H9 (cell line): ENCODE data around the gene TMEM135. TPM values are rescaled to one million over a fixed set of nuclear protein-coding genes. Genes with fewer than 3 reads are reported as not detected.
A peak's percentile ranks its signal among the peaks of the same experiment; 100 is the strongest.

Experiments used
- DNase-seq: peaks from one replicate; pipeline ENCODE4 v3.0.0-alpha.2; 2017
- H2AFZ ChIP-seq: one replicate; pipeline ENCODE4 v1.6.1; 2013; ENCODE audit warnings: mild to moderate bottlenecking, low read length, control low read depth, moderate library complexity
- H2AK5ac ChIP-seq: 2 replicates; pipeline ENCODE4 v1.6.1; 2013; ENCODE audit warnings: low read length, control low read depth, mixed read lengths; ENCODE audit not compliant: insufficient read length
- H2BK120ac ChIP-seq: one replicate; pipeline ENCODE4 v1.6.1; 2013; ENCODE audit warnings: low read depth, mild to moderate bottlenecking, low read length, control low read depth, inconsistent platforms; ENCODE audit not compliant: poor library complexity, severe bottlenecking
- H2BK12ac ChIP-seq: 2 replicates; pipeline ENCODE4 v1.6.1; 2013; ENCODE audit warnings: low read length, control low read depth, mixed read lengths, low read depth; ENCODE audit not compliant: insufficient read length
- H2BK15ac ChIP-seq: 2 replicates; pipeline ENCODE4 v1.6.1; 2013; ENCODE audit warnings: low read depth, low read length, control low read depth
- H2BK20ac ChIP-seq: one replicate; pipeline ENCODE4 v1.6.1; 2013; ENCODE audit warnings: low read depth, mild to moderate bottlenecking, low read length, control low read depth, inconsistent platforms; ENCODE audit not compliant: poor library complexity, severe bottlenecking
- H2BK5ac ChIP-seq: 2 replicates; pipeline ENCODE4 v1.6.1; 2013; ENCODE audit warnings: low read length, control low read depth, mixed read lengths; ENCODE audit not compliant: insufficient read length
- H3K14ac ChIP-seq: 2 replicates; pipeline ENCODE4 v1.6.1; 2013; ENCODE audit warnings: low read length, control low read depth; ENCODE audit not compliant: insufficient read depth
- H3K18ac ChIP-seq: 2 replicates; pipeline ENCODE4 v1.6.1; 2013; ENCODE audit warnings: low read depth, mild to moderate bottlenecking, mixed read lengths, low read length, control low read depth; ENCODE audit not compliant: insufficient read length
- H3K23ac ChIP-seq: 2 replicates; pipeline ENCODE4 v1.6.1; 2013; ENCODE audit warnings: low read length, control low read depth, mixed read lengths, low read depth; ENCODE audit not compliant: insufficient read length
- H3K23me2 ChIP-seq: 2 replicates; pipeline ENCODE4 v1.6.1; 2013; ENCODE audit warnings: low read depth, mild to moderate bottlenecking, mixed read lengths, low read length, control low read depth; ENCODE audit not compliant: insufficient read length, poor library complexity, severe bottlenecking
- H3K27ac ChIP-seq: 2 replicates; pipeline ENCODE4 v1.5.1; 2013; ENCODE audit warnings: low read length, control low read depth, mixed read lengths, low read depth; ENCODE audit not compliant: insufficient read length
- H3K27me3 ChIP-seq: 2 replicates; pipeline ENCODE4 v1.6.1; 2013; ENCODE audit warnings: low read length, control low read depth, inconsistent platforms; ENCODE audit not compliant: insufficient read depth
- H3K4ac ChIP-seq: 2 replicates; pipeline ENCODE4 v1.6.1; 2013; ENCODE audit warnings: low read depth, mild to moderate bottlenecking, control low read depth, inconsistent platforms, low read length, moderate library complexity
- H3K4me1 ChIP-seq: 2 replicates; pipeline ENCODE4 v1.6.1; 2013; ENCODE audit warnings: low read length, control low read depth, inconsistent platforms; ENCODE audit not compliant: insufficient read depth
- H3K4me2 ChIP-seq: 2 replicates; pipeline ENCODE4 v1.6.1; 2013; ENCODE audit warnings: low read length, control low read depth, mixed read lengths; ENCODE audit not compliant: insufficient read length, insufficient read depth
- H3K56ac ChIP-seq: 2 replicates; pipeline ENCODE4 v1.6.1; 2013; ENCODE audit warnings: low read depth, mild to moderate bottlenecking, mixed read lengths, low read length, control low read depth; ENCODE audit not compliant: insufficient read length
- H3K79me1 ChIP-seq: 2 replicates; pipeline ENCODE4 v1.6.1; 2013; ENCODE audit warnings: low read depth, mild to moderate bottlenecking, moderate library complexity, low read length, control low read depth, inconsistent platforms; ENCODE audit not compliant: insufficient read depth, poor library complexity, severe bottlenecking
- H3K79me2 ChIP-seq: 2 replicates; pipeline ENCODE4 v1.6.1; 2013; ENCODE audit warnings: low read length, control low read depth, inconsistent platforms; ENCODE audit not compliant: insufficient read depth
- H3K9ac ChIP-seq: 2 replicates; pipeline ENCODE4 v1.6.1; 2013; ENCODE audit warnings: low read length, control low read depth, mixed read lengths; ENCODE audit not compliant: insufficient read length; ENCODE audit errors: extremely low read depth
- H3K9me3 ChIP-seq: one replicate; pipeline ENCODE4 v1.6.1; 2013; ENCODE audit warnings: low read depth, low read length, inconsistent platforms; ENCODE audit not compliant: control insufficient read depth
- H3T11ph ChIP-seq: one replicate; pipeline ENCODE4 v1.6.1; 2013; ENCODE audit warnings: mild to moderate bottlenecking, low read length, control low read depth, inconsistent platforms
- H4K20me1 ChIP-seq: one replicate; pipeline ENCODE4 v1.6.1; 2013; ENCODE audit not compliant: control insufficient read depth, insufficient read length, insufficient read depth
- H4K5ac ChIP-seq: 2 replicates; pipeline ENCODE4 v1.6.1; 2013; ENCODE audit warnings: low read depth, mild to moderate bottlenecking, mixed read lengths, low read length, control low read depth; ENCODE audit not compliant: insufficient read length
- H4K8ac ChIP-seq: replicated peaks from 2 replicates; pipeline ENCODE4 v1.6.1; 2013; ENCODE audit warnings: low read length, control low read depth, mixed read lengths, low read depth; ENCODE audit not compliant: insufficient read length
- H4K91ac ChIP-seq: 2 replicates; pipeline ENCODE4 v1.6.1; 2013; ENCODE audit warnings: low read depth, mild to moderate bottlenecking, moderate library complexity, mixed read lengths, low read length, control low read depth; ENCODE audit not compliant: insufficient read length
- H3K27ac Mint-ChIP-seq, 3 experiments: 2 replicates in 2 of 3; 3 replicates in 1 of 3; pipeline ENCODE4 v1.8.0; 2020 to 2021; ENCODE audit warnings: mixed read lengths in 3 of 3, mild to moderate bottlenecking in 1 of 3, moderate library complexity in 1 of 3
- H3K27me3 Mint-ChIP-seq: 2 replicates; pipeline ENCODE4 v1.8.0; 2021; ENCODE audit warnings: low read depth, mild to moderate bottlenecking, moderate library complexity, mixed read lengths
- H3K36me3 Mint-ChIP-seq, 3 experiments: 2 replicates in 2 of 3; 3 replicates in 1 of 3; pipeline ENCODE4 v1.8.0; 2020 to 2021; ENCODE audit warnings: low read depth in 3 of 3, mixed read lengths in 3 of 3; ENCODE audit not compliant: insufficient read depth in 1 of 3
- H3K4me1 Mint-ChIP-seq, 2 experiments: 2 replicates each; pipeline ENCODE4 v1.8.0; 2020; ENCODE audit warnings: mixed read lengths in 2 of 2
- H3K4me3 Mint-ChIP-seq, 2 experiments: 2 replicates in 1 of 2; 3 replicates in 1 of 2; pipeline ENCODE4 v1.8.0; 2020 to 2021; ENCODE audit warnings: mild to moderate bottlenecking in 2 of 2, mixed read lengths in 2 of 2, moderate library complexity in 1 of 2
- H3K9me3 Mint-ChIP-seq, 2 experiments: 2 replicates in 1 of 2; 3 replicates in 1 of 2; pipeline ENCODE4 v1.8.0; 2020; ENCODE audit warnings: mild to moderate bottlenecking in 2 of 2, mixed read lengths in 2 of 2, moderate library complexity in 1 of 2
- WGBS: extraction: QIAGEN DNeasy Blood & Tissue Kit; methylation state at CpG from one replicate; pipeline ENCODE4 v1.1.7; 2013; ENCODE audit warnings: missing lambda C conversion rate, low lambda C conversion rate, mixed read lengths; ENCODE audit not compliant: insufficient read length; ENCODE audit errors: extremely low coverage; 5-methylcytosine and 5-hydroxymethylcytosine counted together
- total RNA-seq: library from RNA; stranded (reverse); gene quantifications from 2 replicates; pipeline ENCODE4 v1.2.1, GENCODE V29; 2021
- TF ChIP-seq, protein P1 (sequence below): fragments of 200-600 bp; sonication (generic); conservative IDR thresholded peaks from 3 replicates; pipeline ENCODE4 v1.8.0; 2021; ENCODE audit warnings: antibody characterized with exemption, mild to moderate bottlenecking

TMEM135 gene
- total RNA-seq, 1 experiment from 2014 or later, result 25.2 TPM

DNA sequence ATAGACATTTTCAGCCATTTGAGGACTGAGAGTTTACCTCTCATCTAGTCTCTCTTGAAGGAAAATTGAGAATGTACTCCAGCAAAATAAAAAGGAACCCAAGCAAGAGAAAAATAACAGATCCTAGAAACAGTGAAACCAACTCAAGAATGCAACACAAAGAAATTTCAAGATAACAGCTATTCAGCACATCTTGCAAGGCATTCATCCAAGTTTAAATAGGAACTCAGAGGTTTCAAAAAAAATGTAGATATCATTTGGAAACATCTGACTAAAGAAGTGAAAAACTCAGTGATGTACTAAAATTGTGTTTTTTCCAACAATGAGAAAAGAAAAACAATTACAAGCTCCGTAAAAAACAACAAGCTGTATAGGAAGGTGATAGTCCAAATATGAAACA lies 76.4 kb downstream of the TMEM135 start:
- H3K27me3 Mint-ChIP-seq, result no peaks in the 10 kb centered on the region
- Histone ChIP-seq H2BK5ac (no peak overlapping the region), H2AK5ac (no peak overlapping the region), H2BK20ac (no peak overlapping the region), H3K9me3 (no peaks in the 10 kb centered on the region), H3K4me2 (no peak overlapping the region), H3K23me2 (no peaks in the 10 kb centered on the region), H3K27ac (no peak overlapping the region), H2AFZ (no peak overlapping the region), H4K20me1 (no peaks in the 10 kb centered on the region), H3K56ac (no peak overlapping the region), H3T11ph (no peak overlapping the region), H3K79me1 (no peaks in the 10 kb centered on the region), H3K4me1 (no peaks in the 10 kb centered on the region), H4K5ac (no peak overlapping the region), H4K8ac (no peak overlapping the region), H3K79me2 (no peaks in the 10 kb centered on the region), H3K27me3 (no peaks in the 10 kb centered on the region), H3K23ac (no peak overlapping the region), H2BK15ac (no peak overlapping the region), H3K18ac (no peak overlapping the region), H3K4ac (no peak overlapping the region), H4K91ac (no peak overlapping the region), H3K9ac (no peak overlapping the region), H2BK12ac (no peak overlapping the region), H2BK120ac (no peak overlapping the region), H3K14ac (no peak overlapping the region)
- H3K36me3 Mint-ChIP-seq, result peaks cover 0 to 1% (median 0%) of the 10 kb centered on the region in 3 experiments; a peak in 1 of 7 replicates
- H3K4me3 Mint-ChIP-seq, result no peak overlapping the region
- TF ChIP-seq, protein P1, sequence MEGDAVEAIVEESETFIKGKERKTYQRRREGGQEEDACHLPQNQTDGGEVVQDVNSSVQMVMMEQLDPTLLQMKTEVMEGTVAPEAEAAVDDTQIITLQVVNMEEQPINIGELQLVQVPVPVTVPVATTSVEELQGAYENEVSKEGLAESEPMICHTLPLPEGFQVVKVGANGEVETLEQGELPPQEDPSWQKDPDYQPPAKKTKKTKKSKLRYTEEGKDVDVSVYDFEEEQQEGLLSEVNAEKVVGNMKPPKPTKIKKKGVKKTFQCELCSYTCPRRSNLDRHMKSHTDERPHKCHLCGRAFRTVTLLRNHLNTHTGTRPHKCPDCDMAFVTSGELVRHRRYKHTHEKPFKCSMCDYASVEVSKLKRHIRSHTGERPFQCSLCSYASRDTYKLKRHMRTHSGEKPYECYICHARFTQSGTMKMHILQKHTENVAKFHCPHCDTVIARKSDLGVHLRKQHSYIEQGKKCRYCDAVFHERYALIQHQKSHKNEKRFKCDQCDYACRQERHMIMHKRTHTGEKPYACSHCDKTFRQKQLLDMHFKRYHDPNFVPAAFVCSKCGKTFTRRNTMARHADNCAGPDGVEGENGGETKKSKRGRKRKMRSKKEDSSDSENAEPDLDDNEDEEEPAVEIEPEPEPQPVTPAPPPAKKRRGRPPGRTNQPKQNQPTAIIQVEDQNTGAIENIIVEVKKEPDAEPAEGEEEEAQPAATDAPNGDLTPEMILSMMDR, result no peak
- H3K4me1 Mint-ChIP-seq, result peaks cover 1 to 2% of the 10 kb centered on the region in 2 experiments; a peak in 2 of 4 replicates
- no CpG with 5 or more reads among the region's 1 CpG for WGBS
- no peak for DNase-seq
- H3K9me3 Mint-ChIP-seq, result no peaks in the 10 kb centered on the region
- peak overlapping the region in 1 of 3 experiments; percentile 67; a peak in 1 of 7 replicates for H3K27ac Mint-ChIP-seq
